Hematopoietic multipotent progenitor cell treated with erythropoietin and hydrocortisone succinate and interleukin-3 and kit ligand, for 8 days (in vitro differentiated cells): Measurements from ENCODE around the gene TIFAB.

Source experiments
- DNase-seq: peaks from one replicate; pipeline ENCODE4 v3.0.0-alpha.2; 2015

Gene TIFAB

DNA sequence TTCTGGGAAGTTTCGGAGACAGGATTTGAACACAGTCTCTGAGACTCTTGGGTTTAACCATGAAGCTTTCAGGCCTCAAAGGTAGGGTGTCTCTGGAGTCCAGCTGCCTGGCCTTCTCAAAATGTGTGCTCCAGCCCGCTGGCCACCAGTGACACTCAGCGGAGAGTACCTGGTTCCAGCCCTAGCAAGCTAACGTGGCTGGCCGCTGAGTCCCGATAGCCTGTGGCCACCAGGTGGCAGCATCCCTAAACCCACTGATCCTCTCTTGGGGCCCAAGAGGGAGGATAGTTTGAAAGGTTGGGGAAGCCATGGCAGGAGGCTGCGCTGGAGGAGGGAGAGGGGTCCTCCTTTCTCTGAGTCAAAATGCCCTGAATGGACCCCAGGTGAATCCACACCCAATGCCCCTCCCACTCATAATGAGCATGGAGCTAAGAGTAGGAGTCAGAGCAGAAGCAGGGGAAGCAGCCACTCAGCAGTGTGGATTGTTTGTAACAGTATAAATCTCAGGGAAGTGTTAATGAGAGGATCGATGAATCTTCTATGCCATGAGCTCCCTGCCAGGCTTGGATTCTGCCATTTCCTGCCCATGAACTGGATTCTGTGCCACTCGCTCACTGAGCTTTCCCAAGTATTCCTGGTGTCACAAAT is 5.4 kb upstream of the TIFAB start:
- peak; percentile 88 for DNase-seq

DNA sequence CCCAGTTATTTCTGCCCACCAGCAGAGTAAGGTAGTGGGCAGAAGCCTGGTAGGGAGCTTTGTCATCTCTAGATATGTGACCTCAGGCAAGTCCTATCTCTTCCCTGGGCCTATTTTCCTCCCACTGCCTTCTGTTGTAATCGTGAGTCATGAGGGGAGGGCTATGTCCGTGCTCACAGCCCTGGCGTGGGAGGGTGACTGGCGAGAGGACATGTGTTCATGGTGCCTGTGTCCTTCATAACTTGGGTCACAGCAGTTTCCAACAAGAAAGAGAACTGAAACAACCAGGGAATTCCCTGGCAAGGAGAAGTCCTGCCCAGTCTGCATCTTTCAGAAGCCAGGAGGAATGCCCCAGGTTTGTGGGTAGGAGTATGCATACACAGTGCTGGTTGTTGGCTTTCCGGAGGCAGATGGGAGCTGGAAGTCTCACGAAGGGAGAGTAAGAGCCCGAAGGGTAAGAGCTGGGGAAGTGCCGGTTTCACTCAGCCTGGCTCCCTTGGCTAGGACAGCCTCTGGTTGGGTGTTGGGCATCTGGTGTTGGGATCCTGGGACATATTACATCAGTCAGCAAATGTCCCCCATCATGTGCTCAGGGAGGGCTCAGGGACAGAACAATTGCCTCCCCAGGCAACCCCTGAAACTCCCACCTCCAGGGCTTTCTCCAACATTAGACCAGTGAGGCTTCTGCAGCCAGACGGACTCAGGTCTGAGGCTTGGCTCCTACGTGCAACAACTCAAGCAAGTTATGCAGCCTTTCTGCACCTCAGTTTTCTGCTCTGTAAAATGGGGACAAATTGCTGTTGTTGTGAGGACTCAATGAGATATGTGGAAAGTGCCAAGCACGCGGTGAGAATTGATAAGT is 4.3 kb upstream of the TIFAB start:
- peak; percentile 82 for DNase-seq

DNA sequence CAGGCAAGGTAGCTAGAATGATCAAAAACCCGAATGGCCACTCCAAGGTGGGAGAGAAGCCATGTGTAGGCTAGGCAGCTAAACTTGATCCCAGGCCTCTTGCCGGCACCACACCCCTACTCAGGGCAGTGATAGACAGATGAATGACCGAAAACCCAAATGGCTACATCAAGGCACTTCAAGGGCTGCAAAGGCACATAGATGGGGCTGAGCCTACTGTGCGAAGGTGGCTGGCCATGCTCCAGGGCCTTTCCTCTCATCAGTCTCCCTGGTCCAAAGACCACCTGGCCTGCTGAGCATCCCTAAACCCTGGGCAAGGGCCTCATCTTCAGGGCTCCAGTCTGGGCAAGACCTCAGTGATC is 3.7 kb upstream of the TIFAB start:
- no peak for DNase-seq

DNA sequence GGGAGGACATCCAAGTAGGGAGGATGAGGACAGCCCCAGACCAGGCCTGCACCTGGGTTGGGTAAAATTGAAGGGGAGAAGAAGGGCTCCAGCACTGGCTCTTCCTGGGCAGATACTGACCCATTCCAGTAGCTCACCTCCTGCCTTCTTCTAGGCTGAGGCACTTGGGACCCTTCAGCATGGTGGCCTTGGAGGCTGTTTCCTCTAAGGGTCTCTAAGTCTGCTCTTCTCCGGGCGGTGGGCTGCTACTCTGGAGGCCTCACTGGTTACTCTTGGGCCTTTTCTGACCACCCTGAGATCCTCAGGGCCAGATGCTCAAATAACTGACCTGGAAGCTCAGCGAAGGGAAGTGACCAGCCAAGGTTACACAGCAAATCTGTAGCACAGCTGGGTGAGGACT is 2.8 kb upstream of the TIFAB start:
- no peak for DNase-seq

DNA sequence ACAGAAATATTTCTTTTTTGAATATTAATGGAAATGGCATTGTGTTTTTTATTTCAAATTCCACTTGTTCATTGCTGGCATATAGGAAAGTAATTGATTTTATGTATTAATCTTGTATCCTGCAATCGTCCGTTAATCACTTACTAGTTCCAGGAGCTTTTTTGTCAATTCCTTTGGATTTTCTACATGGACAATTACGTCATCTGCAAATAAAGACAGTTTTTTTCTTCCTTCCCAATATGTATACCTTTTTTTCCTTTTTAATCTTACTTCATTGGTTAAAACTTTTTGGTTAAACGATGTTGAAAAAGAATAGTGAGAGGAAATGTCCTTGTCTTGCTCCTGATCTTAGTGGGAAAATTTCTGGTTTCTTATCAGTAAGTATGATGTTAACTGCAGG is 1.5 kb upstream of the TIFAB start:
- no peak for DNase-seq

DNA sequence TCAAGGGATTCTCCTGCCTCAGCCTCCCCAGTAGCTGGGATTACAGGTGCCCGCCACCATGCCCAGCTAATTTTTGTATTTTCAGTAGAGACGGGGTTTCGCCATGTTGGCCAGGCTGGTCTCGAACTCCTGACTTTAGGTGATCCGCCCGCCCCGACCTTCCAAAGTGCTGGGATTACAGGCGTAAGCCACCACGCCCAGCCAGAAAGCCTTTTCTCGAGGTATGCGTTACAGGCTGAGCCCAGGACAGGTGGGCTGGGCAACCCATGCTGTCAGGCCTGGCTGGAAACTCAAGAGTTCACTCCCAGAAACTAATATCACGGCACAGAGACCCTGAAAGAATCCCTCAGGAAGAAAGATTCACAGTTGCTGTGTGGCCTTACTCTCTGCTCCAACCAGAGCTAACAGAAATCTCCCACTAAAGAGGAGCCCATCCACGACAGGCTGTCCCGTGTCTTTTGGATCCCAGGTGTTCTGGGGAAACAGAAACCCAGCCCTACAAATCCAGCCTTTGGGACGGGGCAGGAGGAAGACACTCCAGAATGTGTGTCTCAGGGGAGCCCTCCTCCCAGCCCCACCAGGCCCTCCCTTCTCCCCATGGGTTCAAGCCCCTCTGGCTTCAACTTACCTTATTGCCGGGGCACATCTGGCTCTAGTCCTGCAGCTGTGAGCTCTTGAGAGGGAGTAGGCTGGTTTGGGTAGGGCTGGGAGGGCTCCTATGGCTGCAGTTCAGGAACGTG is 400 bp downstream of the TIFAB start:
- DNase-seq: no peak

DNA sequence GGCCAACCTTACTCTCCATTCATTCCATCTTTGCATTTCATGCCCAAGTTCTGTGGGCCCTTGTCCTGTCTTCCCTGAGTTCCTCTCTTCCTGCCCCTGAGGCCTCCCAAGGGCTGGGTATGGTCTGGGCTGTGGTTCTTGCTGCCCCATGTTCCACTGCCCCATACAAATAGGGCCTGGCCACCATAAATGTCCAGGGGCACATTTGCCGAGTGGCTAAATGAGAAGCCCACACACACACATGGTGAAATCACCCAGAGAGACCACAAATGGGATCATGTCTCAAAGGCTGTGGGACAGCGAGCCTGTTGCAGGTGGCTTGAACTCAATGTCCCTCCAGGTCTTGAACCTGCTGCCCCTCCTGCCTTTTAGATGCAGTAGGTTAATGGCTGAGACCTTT is 1.2 kb downstream of the TIFAB start:
- DNase-seq: no peak

DNA sequence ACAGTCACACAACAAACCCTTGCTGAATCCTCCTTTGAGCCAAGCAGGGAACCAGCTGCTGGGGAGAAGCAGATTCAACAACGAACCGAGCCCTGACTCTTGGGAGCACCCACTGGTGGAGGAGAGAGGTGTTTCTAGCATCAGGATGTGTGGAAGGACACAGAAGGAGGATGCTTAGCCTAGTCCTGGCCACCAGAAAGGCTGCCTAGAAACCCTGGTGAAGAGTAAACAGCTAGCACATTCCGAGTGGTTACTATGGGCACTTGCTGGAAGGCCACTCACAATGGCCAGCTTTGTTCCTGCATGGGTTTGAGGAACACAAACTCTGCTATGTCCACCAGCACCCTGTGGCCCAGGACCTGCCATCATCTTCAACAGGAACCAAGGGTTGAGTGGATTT is 1.8 kb downstream of the TIFAB start:
- DNase-seq: no peak

DNA sequence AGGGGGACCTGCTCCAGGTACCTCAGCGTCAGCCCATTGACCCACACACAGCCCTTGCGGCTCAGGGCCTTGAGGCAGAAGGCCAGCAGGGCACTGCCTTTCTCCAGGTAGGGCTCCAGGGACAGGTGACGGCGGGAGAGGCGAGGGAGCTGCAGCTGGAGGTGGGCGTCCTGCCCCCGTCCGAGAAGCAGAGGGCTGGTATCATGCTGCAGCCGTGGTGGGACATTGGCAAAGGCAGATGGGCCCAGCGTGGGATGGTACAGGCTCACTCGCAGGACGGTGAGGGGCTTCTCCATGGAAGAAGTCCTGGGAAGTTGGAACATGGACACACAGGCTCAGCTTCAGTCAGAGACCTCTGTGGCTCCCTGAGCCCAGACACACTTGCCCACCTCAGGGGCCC is 2.5 kb downstream of the TIFAB start:
- no peak for DNase-seq

DNA sequence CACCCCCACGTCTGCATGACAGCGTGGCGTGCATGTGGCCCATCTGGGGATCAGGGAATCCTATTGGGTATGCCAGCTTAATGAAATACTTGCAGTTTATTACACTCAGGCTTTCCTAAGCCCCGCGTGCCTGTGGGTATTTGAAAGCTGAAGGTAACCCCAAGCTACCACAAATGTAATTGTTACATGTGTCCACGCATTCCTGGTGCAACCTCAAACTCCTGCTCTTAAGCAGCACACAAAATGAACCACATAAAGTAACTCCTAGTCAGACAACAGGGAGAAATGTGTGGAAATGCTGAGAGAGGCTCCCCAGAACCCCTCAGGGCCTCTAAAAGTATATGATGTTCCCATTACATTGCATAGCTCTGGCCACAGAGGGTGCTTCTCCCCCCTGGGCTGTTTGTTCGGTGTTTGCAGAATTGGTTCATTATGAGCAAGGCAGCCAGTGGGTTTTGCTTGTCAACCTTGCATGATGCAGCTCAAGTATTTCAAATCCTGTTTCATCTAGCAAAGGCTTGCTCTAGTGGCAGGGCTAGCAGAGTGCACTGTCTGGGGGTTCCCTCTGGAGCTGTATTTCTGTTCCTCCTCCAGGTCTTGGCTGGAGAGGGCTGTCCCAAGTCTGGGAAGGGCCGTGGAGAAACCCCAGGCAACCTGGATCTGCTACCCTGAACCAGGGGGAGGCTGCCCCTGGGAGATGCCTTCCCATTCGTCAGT is 3.2 kb downstream of the TIFAB start:
- DNase-seq: no peak

DNA sequence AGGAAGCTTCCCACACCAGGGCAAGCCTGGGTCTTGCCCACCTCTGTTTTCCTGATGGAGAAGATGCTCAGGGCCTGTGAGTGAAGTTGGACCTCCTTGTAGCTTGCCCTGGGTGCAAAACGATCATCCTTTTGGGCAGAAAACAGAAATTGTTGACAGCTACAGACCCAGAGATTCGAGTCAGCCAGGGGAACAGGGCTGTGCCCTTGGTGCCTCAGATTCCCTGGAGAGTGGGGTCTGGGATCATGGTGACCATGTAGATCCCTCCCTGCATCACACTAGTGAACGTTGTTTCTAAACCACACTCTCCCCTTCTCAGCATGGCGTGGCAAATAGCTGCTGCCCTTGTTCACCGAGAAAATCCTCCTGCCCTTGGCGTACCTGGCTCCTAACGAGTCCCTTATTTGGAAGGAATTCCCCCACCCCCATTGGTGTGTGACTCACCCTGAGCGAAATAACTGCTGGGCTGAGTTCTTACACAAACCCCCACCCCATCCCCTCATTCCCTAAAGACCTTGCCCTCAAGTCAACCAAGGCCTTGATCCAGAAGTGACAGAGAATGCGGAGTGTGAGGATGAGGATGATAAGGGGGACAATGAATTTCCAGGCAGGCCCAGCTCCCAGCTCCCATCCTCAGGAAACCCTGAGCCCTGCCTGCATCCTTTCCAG is 3.9 kb downstream of the TIFAB start:
- no peak for DNase-seq

DNA sequence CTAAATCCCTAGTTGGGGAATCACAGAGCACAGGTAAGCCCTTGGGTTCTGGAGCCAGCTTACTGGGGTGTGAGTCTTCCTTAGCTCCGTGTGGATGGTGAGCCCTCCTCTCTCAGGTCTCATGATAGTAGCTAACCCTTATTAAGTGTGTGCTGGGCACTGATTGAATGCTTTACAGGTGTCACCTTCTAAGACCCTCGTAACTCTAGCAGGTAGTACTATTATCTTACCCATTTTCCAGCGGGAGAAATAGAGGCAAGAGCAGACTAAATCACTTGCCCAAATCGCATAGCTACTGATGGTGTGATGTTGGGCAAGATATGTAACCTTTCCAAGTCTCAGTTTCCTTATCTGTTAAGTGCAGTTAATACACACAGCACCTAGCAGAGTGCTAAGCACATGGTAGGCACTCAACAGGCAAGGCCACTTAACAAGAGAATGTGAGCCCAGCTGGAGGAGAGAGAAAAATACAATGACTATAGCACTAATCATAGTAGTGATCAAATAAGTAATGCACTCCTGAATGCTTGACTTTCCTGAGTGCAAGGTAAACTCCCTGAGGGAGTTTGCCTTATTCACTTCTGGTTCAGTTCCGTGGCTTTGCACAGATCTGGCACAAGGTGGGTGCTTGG is 4.7 kb downstream of the TIFAB start, which contains the start of gene DCANP1:
Gene DCANP1 (minus strand): TSS at position 51 of the 632 bp plus-strand sequence. CDS start 240 bp downstream, outside the sequence.
- DNase-seq: no peak

DNA sequence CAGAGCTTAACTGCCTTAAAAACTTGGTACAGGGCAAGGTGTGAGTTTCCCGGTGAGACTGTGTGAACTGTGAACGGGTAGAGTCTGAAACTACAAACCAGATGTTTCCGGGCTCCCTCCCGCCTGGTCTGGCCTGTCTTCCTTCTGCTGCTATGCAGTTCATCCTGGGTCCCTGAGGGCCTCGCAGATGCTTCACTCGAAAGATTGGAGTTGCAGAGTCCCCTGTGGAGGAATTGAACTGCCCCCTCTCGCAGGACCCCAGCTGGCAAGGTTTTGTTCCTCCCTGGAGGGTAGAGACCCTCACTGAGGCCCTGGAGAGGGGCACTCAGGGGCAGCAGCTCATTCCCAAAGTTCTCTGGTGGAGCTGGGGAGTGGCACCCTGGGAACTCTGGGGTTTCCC is 5.5 kb downstream of the TIFAB start:
- no peak for DNase-seq

DNA sequence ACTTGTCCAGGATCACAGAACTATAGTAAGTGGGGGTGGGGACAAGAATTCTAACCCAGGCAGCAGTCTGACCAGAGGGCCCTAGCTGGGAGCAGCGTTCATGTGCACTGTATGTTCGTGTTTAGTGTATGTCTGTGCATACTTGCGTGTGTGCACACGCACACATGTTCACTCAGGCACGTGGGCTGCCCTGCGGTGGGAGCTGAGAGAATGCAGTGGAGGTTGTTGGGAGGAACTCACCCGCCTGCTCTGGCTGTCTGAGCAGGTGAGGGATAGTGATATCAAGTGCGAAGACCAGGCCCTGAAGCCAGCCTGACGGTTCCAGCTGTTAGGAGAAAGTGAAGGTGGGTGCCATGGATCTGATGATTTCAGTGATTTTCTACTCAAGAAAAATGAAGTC is 5.9 kb downstream of the TIFAB start:
- DNase-seq: no peak

DNA sequence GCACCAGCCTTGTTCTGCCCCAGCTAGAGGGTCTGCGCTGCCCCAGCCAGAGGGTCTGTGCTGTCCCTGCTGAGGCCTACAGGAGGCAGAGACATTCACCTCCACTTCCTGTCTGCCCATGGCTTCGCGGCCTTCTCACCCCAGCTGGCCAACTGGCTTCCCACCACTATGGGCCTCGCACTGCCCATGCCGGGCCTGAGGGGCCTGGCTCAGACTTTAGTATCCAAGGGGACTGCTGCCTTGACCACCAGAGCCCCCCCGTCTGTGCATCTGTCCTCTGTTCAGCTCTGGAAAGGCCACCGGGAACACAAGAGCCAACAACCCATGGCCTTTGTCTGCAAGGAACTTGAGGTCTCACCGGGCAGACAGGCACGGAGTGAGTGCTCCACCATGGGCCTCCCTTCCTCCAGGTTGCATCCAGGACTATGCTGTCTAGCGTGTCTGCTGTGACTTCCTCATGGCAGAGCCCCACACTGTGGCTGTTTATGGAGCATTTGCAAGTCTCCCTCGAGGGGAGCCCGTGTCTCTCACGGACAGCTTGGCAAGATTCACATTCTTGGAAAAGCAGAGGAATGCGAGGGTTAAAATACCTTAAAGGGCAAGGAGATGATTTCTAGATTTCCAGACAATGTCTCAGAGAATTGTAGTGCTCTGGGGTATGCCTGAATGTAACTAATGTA is 6.7 kb downstream of the TIFAB start:
- no peak for DNase-seq

DNA sequence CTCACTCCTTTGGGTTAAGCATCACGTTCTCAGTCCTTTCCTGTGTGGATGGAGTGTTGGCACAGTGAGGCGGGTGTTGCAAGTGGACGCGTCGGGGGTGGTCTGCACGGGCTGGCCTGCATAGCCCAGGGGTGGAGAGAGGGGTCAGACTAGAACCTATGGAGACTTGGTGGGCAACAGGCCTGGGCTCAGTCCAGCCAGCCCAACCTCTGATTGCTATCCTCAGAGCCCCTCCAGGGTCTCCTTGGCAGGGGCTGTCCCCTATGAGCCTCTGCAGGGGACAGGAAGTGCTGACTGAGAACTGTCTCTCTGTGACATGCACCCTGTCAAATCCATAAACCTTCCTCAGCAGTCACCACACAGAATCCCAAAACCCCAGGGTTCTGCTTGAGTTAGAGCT is 7.3 kb downstream of the TIFAB start:
- DNase-seq: no peak

DNA sequence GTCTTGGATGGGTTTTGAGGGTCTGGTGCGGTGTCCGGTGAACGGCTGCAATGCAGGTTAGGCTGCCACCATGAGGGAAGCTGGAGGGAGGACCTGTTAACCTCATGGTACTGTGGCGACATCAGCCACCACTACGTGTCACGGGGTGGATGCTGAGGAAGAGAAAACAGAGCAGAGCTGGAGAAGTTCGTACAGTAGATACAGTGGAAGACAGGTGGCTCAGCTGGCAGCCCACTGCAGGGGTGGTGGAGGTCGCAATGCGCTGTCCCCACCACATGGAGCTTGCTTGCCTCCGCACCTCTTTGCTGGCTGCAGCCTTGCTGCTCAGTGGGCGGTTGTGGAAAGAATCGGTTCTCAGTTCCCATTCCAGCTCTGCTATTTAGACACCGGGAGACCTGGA is 7.8 kb downstream of the TIFAB start:
- DNase-seq: no peak

DNA sequence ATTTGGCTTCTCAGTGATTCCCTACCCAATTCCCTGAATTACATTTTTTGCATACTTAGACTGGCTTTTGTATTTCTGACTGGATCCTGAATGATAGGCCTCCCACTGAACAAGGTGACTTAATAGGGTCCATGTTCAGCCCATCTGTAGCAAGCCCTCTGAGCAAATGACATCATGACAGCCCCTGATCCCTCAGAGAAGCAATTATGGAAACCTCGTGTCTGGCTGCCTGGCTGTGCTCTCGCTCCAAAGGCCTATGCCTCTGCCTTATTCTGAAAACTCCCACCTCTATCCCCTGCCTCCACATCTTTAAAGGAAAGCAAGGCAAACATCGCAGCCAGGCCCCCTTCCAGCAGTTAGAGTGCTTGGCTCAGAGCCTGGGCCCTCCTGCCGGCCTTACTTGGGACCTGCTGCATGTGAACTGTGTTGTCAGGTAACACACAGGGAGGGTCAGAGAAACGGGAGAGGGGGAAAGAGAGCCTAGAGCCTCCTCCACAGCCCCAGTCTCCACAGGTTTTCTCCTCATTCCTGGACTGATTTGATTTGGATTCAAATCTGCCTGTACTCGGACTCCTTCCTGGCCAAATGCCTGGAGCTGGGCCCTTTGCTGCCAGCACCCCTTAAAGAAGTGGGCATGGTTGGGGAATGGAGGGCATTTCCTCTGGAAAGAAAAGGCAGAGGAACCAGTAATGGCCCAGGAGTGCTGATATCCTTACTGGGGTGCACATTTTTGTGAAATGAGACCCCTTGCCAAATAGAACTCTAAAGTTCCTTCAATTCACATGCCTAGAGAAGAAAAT is 8.8 kb downstream of the TIFAB start:
- DNase-seq: no peak

DNA sequence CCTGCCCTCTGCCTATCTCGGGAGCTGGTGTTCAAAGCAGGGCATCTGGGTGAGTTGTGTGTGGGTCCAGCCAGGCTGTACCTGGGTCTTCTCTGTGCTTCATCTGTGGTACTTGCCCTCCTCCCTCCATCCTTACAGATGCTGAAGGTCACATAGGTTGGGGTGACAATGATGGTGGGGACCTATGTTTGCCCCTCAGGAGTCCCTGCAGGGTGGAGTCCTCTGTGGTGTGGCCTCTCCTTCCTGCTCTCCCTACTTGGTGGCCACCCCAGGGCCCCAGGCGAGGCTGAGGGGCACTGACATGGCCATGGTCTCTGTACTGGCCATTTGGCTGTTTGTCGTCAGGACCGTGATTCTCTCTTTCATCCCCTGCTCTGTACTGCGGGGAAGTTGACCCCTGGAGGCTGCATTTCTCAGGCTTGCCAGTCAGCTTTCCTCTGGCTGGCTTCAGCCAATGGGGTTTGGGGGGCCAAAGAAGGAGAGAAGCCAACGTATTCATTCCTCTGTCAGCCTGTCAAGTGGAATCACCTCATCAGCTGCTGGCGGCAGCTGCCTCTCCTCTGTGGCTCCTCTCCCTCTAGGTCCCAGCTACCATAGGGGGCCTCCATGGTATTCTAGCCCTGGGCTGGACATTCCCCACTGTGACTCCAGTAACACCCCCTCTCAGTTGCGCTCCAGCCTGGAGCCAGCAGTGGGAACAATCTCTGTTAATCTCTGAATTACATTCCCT is 9.6 kb downstream of the TIFAB start:
- DNase-seq: no peak

DNA sequence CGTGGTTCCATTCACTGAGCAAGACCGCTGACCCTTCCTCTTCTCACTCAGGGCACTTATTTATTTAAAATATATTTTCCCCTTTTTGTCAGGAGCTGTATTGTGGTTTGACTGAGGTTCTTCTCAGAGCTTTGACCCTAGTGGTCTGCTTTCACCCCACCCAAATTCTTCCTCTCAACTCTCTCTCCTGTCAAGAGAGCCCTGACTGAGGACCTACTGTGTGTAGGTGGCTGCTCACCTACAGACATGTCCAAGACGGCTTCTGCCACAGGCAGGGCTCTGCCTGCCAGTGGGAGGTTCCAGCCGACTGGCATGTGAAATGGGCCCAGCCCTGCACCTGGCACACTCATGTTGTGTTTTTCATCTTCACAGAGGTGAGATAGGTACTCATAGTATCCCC is 10.2 kb downstream of the TIFAB start:
- no peak for DNase-seq
